Suprapubic skin (tissue), 4 donors: ENCODE data around the gene PCBP2. TPM values are rescaled to one million over a fixed set of nuclear protein-coding genes. Genes with fewer than 3 reads are reported as not detected.

Experiments
- DNase-seq, 2 donors: peaks; one replicate each; pipeline ENCODE4 v3.0.0-alpha.2; 2019; ENCODE audit warnings: low spot score in 2 of 2
- H3K27ac ChIP-seq: fragments of 200-600 bp; sonication (generic); one replicate; pipeline ENCODE4 v1.5.1; 2019
- H3K27me3 ChIP-seq: fragments of 200-600 bp; sonication (generic); one replicate; pipeline ENCODE4 v1.5.1; 2019
- H3K36me3 ChIP-seq: fragments of 200-600 bp; sonication (generic); one replicate; pipeline ENCODE4 v1.5.1; 2019
- H3K4me1 ChIP-seq: fragments of 200-600 bp; sonication (generic); one replicate; pipeline ENCODE4 v1.5.1; 2019
- H3K4me3 ChIP-seq: fragments of 200-600 bp; sonication (generic); one replicate; pipeline ENCODE4 v1.5.1; 2019; ENCODE audit warnings: mild to moderate bottlenecking
- H3K9me3 ChIP-seq: fragments of 200-600 bp; sonication (generic); one replicate; pipeline ENCODE4 v1.5.1; 2019
- EP300 ChIP-seq: sonication (generic); formaldehyde crosslinking; IDR thresholded peaks from one replicate; pipeline ENCODE4 v1.6.1; 2017; ENCODE audit warnings: antibody characterized with exemption
- POLR2A ChIP-seq, 2 donors: fragments of 450-650 bp; IDR thresholded peaks; one replicate each; pipeline ENCODE4 v1.6.1; 2017; ENCODE audit warnings: antibody characterized with exemption in 2 of 2, mild to moderate bottlenecking in 2 of 2, moderate library complexity in 2 of 2
- POLR2AphosphoS5 ChIP-seq, 3 donors: sonication (generic); formaldehyde crosslinking; IDR thresholded peaks; one replicate each; pipeline ENCODE4 v1.6.1; 2017; ENCODE audit warnings: antibody characterized with exemption in 3 of 3
- WGBS: methylation state at CpG from one replicate; pipeline ENCODE4 v1.1.5; 2018; 5-methylcytosine and 5-hydroxymethylcytosine counted together
- total RNA-seq, 4 donors: library from RNA; depleted of rRNA; stranded (reverse); fragments of >200 nt; gene quantifications; one replicate each; pipeline ENCODE4 v1.1.0, GENCODE V29; 2016
- TF ChIP-seq, protein P1 (sequence below), 2 donors: fragments of 200-600 bp in 1 of 2; fragments of 450-650 bp in 1 of 2; sonication (generic) in 1 of 2; IDR thresholded peaks; one replicate each; pipeline ENCODE4 v1.5.1; 2016 to 2019; ENCODE audit warnings: antibody characterized with exemption in 2 of 2, mild to moderate bottlenecking in 1 of 2, moderate library complexity in 1 of 2

Gene PCBP2
- total RNA-seq, 4 donors from 2014 or later: 480 to 803 (median 584) TPM

DNA sequence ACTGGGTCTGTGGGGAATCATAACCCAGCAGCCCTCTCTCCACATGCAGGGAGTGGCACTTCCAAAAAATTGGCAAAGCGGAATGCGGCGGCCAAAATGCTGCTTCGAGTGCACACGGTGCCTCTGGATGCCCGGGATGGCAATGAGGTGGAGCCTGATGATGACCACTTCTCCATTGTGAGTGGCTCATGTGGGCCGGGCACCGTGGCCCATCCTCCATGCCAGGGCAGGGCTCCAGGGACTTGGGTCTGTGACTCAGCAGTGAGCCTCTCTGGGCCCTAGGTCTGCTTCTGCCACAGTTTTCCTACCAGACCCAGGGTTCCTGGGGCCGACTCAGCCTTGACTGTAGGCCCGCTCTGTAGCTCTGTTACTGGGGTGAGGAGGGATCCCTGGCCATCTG is 53.2 kb downstream of the PCBP2 start:
- peak in 1 of 2 donors; percentile 64 for DNase-seq
- Histone ChIP-seq H3K27me3 (no peaks in the 10 kb centered on the region), H3K4me3 (no peak overlapping the region), H3K27ac (no peak overlapping the region), H3K9me3 (no peaks in the 10 kb centered on the region), H3K4me1 (peaks cover 47% of the 10 kb centered on the region), H3K36me3 (peaks cover 35% of the 10 kb centered on the region)
- 82% methylated on average over 6 of the region's 10 CpGs for WGBS
- no peak for TF ChIP-seq POLR2AphosphoS5 (IDR thresholded peaks at IDR 0.05)
- no peak for TF ChIP-seq EP300
- TF ChIP-seq, protein P1, sequence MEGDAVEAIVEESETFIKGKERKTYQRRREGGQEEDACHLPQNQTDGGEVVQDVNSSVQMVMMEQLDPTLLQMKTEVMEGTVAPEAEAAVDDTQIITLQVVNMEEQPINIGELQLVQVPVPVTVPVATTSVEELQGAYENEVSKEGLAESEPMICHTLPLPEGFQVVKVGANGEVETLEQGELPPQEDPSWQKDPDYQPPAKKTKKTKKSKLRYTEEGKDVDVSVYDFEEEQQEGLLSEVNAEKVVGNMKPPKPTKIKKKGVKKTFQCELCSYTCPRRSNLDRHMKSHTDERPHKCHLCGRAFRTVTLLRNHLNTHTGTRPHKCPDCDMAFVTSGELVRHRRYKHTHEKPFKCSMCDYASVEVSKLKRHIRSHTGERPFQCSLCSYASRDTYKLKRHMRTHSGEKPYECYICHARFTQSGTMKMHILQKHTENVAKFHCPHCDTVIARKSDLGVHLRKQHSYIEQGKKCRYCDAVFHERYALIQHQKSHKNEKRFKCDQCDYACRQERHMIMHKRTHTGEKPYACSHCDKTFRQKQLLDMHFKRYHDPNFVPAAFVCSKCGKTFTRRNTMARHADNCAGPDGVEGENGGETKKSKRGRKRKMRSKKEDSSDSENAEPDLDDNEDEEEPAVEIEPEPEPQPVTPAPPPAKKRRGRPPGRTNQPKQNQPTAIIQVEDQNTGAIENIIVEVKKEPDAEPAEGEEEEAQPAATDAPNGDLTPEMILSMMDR (IDR thresholded peaks at IDR 0.05): no peak
- no peak for TF ChIP-seq POLR2A (IDR thresholded peaks at IDR 0.05)

GRCh38 chr12:53505555-53506449 is 53.9 kb downstream of the PCBP2 start:
- Histone ChIP-seq H3K27me3 (no peaks in the 10 kb centered on the region), H3K9me3 (no peaks in the 10 kb centered on the region), H3K4me3 (no peak overlapping the region), H3K36me3 (peaks cover 42% of the 10 kb centered on the region), H3K27ac (no peak overlapping the region), H3K4me1 (peaks cover 44% of the 10 kb centered on the region)
- peak in 1 of 2 donors; percentile 61 for DNase-seq
- WGBS: 77% methylated on average over 13 of the region's 19 CpGs
- TF ChIP-seq, protein P1 (IDR thresholded peaks at IDR 0.05): no peak
- TF ChIP-seq EP300 (no peak), POLR2AphosphoS5 (IDR thresholded peaks at IDR 0.05) (no peak), POLR2A (IDR thresholded peaks at IDR 0.05) (no peak)

GRCh38 chr12:53506450-53506785 is 54.5 kb downstream of the PCBP2 start:
- H3K36me3 ChIP-seq: peaks cover 48% of the 10 kb centered on the region
- H3K27ac ChIP-seq: no peak overlapping the region
- no peak overlapping the region for H3K4me3 ChIP-seq
- H3K27me3 ChIP-seq: no peaks in the 10 kb centered on the region
- 30% methylated on average over 2 of the region's 2 CpGs for WGBS
- H3K9me3 ChIP-seq: no peaks in the 10 kb centered on the region
- DNase-seq: peak in 1 of 2 donors; percentile 51
- peaks cover 43% of the 10 kb centered on the region for H3K4me1 ChIP-seq
- TF ChIP-seq, protein P1 (IDR thresholded peaks at IDR 0.05): no peak
- TF ChIP-seq POLR2A (IDR thresholded peaks at IDR 0.05): no peak
- TF ChIP-seq EP300: no peak
- TF ChIP-seq POLR2AphosphoS5 (IDR thresholded peaks at IDR 0.05): no peak

DNA sequence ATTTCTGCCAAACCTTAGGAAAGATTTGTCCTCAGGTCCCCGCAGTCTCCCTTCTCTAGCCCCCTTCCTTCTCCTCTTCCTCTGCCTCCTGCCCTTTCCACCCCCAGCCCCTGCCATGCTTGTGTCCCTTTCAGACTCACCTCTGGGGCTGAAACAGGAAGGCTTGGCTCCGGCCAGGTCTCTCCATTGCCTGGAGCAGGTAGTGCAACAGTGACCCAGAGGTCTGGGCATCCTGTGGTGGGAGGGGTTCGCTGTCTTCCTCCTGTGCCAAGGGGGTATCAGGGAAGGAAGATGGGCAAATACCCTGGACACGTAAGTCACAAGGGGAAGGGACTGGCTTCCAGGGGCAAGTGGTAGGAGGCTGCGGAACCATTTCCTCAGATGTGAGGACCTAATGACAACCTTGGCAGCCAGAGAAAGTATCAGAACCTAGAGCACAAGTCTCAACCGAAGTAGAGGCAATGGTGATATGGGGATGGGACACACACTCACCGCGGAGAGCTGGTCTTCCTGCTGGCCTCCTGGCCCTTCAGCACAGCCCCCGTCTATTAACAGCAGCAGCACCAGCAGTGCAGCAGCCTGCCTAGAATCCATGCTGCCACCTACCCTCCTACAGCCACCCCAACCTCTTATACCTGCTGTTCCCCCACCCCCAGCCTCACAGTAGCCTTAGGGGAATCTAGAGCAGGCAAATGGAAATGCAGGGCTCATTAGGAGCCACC is 55.1 kb downstream of the PCBP2 start, which contains the start of gene NPFF:
TSS of gene NPFF (minus strand) at position 604 of the 722 bp plus-strand sequence. CDS start at position 594, 10 bp downstream.
- 84% methylated on average over 9 of the region's 9 CpGs for WGBS
- H3K9me3 ChIP-seq: no peaks in the 10 kb centered on the region
- H3K27me3 ChIP-seq: no peaks in the 10 kb centered on the region
- no peak within 1 kb of the TSS for H3K4me3 ChIP-seq
- TF ChIP-seq POLR2A (IDR thresholded peaks at IDR 0.05) (no peak), POLR2AphosphoS5 (IDR thresholded peaks at IDR 0.05) (no peak), EP300 (no peak)
- TF ChIP-seq, protein P1 (IDR thresholded peaks at IDR 0.05): no peak
- H3K27ac ChIP-seq: no peak within 1 kb of the TSS
- peaks cover 36% of the 10 kb centered on the region for H3K4me1 ChIP-seq
- peaks cover 54% of the 10 kb centered on the region for H3K36me3 ChIP-seq
- peak in 1 of 2 donors; percentile 50 for DNase-seq

DNA sequence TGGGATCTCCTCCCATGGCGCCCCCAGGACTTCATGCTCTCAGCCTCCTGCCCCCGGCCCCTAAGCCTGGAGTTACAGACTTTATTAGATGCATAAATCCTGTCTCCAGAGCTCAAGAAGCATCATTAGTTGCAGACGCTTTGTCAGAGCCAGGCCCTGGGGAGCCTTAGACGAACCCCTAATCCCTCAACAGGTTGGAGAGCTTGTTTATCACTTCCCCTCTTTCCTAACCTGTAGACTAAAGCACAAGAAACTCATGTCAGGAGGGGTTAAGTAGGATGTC is 55.6 kb downstream of the PCBP2 start:
- no peak for TF ChIP-seq POLR2A (IDR thresholded peaks at IDR 0.05)
- TF ChIP-seq, protein P1 (IDR thresholded peaks at IDR 0.05): no peak
- TF ChIP-seq POLR2AphosphoS5 (IDR thresholded peaks at IDR 0.05): no peak
- TF ChIP-seq EP300: no peak
- peaks cover 31% of the 10 kb centered on the region for H3K4me1 ChIP-seq
- no peak overlapping the region for H3K27ac ChIP-seq
- H3K4me3 ChIP-seq: no peak overlapping the region
- 88% methylated on average over 4 of the region's 4 CpGs for WGBS
- no peaks in the 10 kb centered on the region for H3K27me3 ChIP-seq
- no peak for DNase-seq
- H3K36me3 ChIP-seq: peaks cover 59% of the 10 kb centered on the region
- H3K9me3 ChIP-seq: no peaks in the 10 kb centered on the region
